Endothelial cell of umbilical vein (primary cell): Measurements from ENCODE around the gene TMOD2.

Experiments used
- POLR2A ChIP-seq: IDR thresholded peaks from 2 replicates; pipeline ENCODE4 v1.6.1; 2012; ENCODE audit warnings: low read depth, mild to moderate bottlenecking, control low read depth, low read length
- POLR2AphosphoS5 ChIP-seq: IDR thresholded peaks from 2 replicates; pipeline ENCODE4 v1.6.1; 2012; ENCODE audit warnings: low read depth, mild to moderate bottlenecking, control low read depth, low read length, moderate library complexity; ENCODE audit not compliant: insufficient read depth
- TF ChIP-seq, protein P1 (sequence below), 2 donors: IDR thresholded peaks; 1 replicate in 1 of 2; 2 replicates in 1 of 2; pipeline ENCODE4 v1.5.1; 2011; ENCODE audit warnings: low read length in 2 of 2, mild to moderate bottlenecking in 2 of 2, moderate library complexity in 2 of 2, control low read depth in 1 of 2, inconsistent platforms in 1 of 2, low read depth in 1 of 2; ENCODE audit not compliant: insufficient read depth in 1 of 2; ENCODE audit errors: extremely low read depth in 1 of 2
- TF ChIP-seq, protein P2 (sequence below): IDR thresholded peaks from 2 replicates; pipeline ENCODE4 v1.6.1; 2011; ENCODE audit not compliant: insufficient read depth, insufficient read length

GRCh38 chr15:51856714-51857380, 105.5 kb downstream of the TMOD2 start:
- TF ChIP-seq, protein P1, sequence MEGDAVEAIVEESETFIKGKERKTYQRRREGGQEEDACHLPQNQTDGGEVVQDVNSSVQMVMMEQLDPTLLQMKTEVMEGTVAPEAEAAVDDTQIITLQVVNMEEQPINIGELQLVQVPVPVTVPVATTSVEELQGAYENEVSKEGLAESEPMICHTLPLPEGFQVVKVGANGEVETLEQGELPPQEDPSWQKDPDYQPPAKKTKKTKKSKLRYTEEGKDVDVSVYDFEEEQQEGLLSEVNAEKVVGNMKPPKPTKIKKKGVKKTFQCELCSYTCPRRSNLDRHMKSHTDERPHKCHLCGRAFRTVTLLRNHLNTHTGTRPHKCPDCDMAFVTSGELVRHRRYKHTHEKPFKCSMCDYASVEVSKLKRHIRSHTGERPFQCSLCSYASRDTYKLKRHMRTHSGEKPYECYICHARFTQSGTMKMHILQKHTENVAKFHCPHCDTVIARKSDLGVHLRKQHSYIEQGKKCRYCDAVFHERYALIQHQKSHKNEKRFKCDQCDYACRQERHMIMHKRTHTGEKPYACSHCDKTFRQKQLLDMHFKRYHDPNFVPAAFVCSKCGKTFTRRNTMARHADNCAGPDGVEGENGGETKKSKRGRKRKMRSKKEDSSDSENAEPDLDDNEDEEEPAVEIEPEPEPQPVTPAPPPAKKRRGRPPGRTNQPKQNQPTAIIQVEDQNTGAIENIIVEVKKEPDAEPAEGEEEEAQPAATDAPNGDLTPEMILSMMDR (IDR thresholded peaks at IDR 0.05; ENCODE audit: extremely low read depth in 1 of 2, insufficient read depth in 1 of 2, low read depth in 1 of 2, low read length in 2 of 2): no peak
- TF ChIP-seq POLR2AphosphoS5: no peak
- TF ChIP-seq, protein P2, sequence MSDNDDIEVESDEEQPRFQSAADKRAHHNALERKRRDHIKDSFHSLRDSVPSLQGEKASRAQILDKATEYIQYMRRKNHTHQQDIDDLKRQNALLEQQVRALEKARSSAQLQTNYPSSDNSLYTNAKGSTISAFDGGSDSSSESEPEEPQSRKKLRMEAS: no peak
- no peak for TF ChIP-seq POLR2A
